Measurements from ENCODE around the gene RPS15. TPM values are rescaled to one million over a fixed set of nuclear protein-coding genes. Genes with fewer than 3 reads are reported as not detected.

RPS15 gene
- total and polyA plus RNA-seq, 4 donors, result 574 to 2,993 (median 1,933) TPM

DNA sequence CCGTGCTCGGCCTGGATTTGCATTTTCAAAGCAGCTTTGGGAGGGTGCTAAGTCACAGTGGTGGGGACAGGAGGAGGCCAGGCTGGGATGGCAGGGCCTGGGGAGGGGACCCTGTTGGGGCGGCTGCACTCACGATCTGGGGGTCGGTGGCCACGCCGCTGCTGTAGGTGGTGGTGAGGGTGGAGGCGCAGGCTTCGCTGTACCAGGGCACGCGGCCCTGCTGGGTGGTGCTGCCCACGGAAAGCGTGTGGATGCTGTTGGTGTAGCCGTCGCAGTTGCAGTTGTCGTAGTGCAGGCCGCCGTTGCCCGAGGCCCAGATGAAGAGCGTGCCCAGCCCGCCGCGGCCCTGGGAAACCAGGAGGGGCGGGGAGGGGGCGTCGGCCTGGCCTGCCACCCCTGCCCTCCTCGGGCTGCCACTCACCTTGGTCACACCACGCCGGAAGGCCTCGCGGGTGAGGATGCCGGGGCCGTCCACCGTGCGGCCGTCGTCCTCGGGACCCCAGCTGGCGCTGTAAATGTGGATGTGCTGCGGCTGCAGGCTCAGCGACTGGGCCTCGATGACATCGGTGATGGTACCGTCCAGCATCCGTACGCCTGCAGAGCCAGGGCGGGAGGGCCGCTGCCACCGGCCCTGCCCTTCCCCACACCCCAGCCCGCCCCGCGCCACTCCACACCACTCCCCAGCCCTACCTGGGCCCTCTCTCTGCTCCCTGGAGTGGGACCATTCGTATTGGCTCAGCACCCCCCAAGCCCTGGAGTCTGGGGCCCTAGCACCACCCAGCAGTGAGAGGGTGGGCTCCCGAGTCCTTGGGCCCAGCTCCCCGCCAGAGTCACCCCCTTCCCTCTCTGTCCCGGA is 48.8 kb downstream of the RPS15 start:
- ATAC-seq (ENCODE audit: insufficient read depth, low FRiP score), result no peak
- DNase-seq, result no peak
- Histone ChIP-seq H3K36me3 (ENCODE audit: control insufficient read depth in 4 of 4, insufficient read depth in 4 of 4, low read length in 4 of 4) (no peaks in the 10 kb centered on the region), H3K27me3 (ENCODE audit: control insufficient read depth in 3 of 3, insufficient read depth in 3 of 3, low read length in 2 of 3) (peaks cover 0 to 3% (median 0%) of the 10 kb centered on the region in 3 donors), H3K4me1 (ENCODE audit: control insufficient read depth in 5 of 5, insufficient read depth in 5 of 5, low read length in 5 of 5) (peaks cover 0 to 15% (median 0%) of the 10 kb centered on the region in 5 donors), H3K9ac (ENCODE audit: insufficient read depth in 1 of 2, low read length in 2 of 2) (no peak overlapping the region), H3K27ac (ENCODE audit: low read depth in 1 of 2, low read length in 1 of 2) (no peak overlapping the region), H3K9me3 (ENCODE audit: control insufficient read depth in 4 of 4, insufficient read depth in 3 of 4, low read length in 3 of 4) (no peaks in the 10 kb centered on the region), H3K4me3 (no peak overlapping the region)
- WGBS, 2 donors, result 95 to 96% methylated on average over 56 of the region's 56 CpGs
- TF ChIP-seq, protein P1, sequence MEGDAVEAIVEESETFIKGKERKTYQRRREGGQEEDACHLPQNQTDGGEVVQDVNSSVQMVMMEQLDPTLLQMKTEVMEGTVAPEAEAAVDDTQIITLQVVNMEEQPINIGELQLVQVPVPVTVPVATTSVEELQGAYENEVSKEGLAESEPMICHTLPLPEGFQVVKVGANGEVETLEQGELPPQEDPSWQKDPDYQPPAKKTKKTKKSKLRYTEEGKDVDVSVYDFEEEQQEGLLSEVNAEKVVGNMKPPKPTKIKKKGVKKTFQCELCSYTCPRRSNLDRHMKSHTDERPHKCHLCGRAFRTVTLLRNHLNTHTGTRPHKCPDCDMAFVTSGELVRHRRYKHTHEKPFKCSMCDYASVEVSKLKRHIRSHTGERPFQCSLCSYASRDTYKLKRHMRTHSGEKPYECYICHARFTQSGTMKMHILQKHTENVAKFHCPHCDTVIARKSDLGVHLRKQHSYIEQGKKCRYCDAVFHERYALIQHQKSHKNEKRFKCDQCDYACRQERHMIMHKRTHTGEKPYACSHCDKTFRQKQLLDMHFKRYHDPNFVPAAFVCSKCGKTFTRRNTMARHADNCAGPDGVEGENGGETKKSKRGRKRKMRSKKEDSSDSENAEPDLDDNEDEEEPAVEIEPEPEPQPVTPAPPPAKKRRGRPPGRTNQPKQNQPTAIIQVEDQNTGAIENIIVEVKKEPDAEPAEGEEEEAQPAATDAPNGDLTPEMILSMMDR (IDR thresholded peaks at IDR 0.05; ENCODE audit: control extremely low read depth, extremely low read depth), result no peak

DNA sequence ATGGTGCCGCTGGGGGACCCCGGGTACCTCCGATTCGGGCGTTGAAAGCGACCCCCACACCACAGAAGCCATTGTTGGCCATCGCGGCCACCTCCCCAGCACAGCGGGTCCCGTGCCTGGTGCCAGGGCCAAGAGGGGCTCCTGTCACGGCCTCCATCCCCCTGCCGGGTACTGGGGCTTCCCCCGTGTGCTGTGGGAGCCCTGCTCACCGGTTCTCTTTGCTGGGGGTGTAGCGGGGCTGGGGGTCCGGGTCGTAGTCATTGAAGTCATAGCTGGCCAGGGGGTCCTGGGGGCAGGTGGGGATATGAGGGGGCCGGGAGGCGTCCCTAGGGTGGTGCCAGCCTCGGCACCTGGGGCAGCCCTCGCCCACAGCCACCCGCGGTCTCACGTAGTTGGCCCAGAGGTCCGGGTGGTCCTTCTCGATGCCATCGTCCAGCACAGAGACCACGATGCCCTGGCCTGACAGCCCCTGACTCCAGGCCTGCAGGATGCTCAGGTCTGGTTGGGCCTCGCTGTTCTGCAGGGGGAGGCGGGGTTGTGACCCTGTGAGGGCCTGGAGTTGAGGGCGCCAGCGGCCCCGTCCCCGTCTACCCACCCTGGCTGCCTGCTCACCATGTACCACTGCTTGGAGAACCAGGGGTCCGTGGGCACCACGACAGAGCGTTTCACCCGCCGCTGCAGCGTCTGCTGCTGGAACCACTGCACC is 49.5 kb downstream of the RPS15 start:
- H3K4me3 ChIP-seq, result no peak overlapping the region
- no peaks in the 10 kb centered on the region for H3K36me3 ChIP-seq (ENCODE audit: control insufficient read depth in 4 of 4, insufficient read depth in 4 of 4, low read length in 4 of 4)
- WGBS, 2 donors, result 93 to 94% methylated on average over 34 to 40 of the region's 40 CpGs
- H3K4me1 ChIP-seq (ENCODE audit: control insufficient read depth in 5 of 5, insufficient read depth in 5 of 5, low read length in 5 of 5), result peaks cover 0 to 15% (median 0%) of the 10 kb centered on the region in 5 donors
- TF ChIP-seq, protein P1 (IDR thresholded peaks at IDR 0.05; ENCODE audit: control extremely low read depth, extremely low read depth), result no peak
- no peak overlapping the region for H3K27ac ChIP-seq (ENCODE audit: low read depth in 1 of 2, low read length in 1 of 2)
- peaks cover 0 to 10% (median 0%) of the 10 kb centered on the region in 3 donors for H3K27me3 ChIP-seq (ENCODE audit: control insufficient read depth in 3 of 3, insufficient read depth in 3 of 3, low read length in 2 of 3)
- H3K9me3 ChIP-seq (ENCODE audit: control insufficient read depth in 4 of 4, insufficient read depth in 3 of 4, low read length in 3 of 4), result peaks cover 0 to 2% (median 0%) of the 10 kb centered on the region in 4 donors
- H3K9ac ChIP-seq (ENCODE audit: insufficient read depth in 1 of 2, low read length in 2 of 2), result no peak overlapping the region
- DNase-seq (no peak), ATAC-seq (ENCODE audit: insufficient read depth, low FRiP score) (no peak)

DNA sequence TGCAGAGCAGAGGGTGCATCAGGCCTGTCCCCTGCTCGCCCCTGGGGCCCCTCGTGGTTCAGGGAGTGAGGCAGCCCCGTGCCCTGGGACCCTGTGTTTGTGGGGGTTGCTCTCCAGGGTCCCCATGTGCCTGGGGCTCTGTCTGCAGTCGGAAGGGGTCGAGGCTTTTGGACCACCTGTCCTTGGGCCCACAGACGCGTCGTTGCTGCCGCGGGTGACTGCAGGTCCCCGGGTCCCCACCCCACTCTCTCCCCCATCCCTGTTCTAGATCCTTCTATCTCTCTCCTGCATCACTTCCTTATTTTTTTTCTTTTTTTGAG is 50.0 kb downstream of the RPS15 start:
- H3K27ac ChIP-seq (ENCODE audit: low read depth in 1 of 2, low read length in 1 of 2), result no peak overlapping the region
- peaks cover 0 to 10% (median 0%) of the 10 kb centered on the region in 3 donors for H3K27me3 ChIP-seq (ENCODE audit: control insufficient read depth in 3 of 3, insufficient read depth in 3 of 3, low read length in 2 of 3)
- no peak for DNase-seq
- WGBS, 2 donors, result 74 to 88% methylated on average over 11 of the region's 11 CpGs
- no peak overlapping the region for H3K9ac ChIP-seq (ENCODE audit: insufficient read depth in 1 of 2, low read length in 2 of 2)
- peaks cover 0 to 15% (median 0%) of the 10 kb centered on the region in 5 donors for H3K4me1 ChIP-seq (ENCODE audit: control insufficient read depth in 5 of 5, insufficient read depth in 5 of 5, low read length in 5 of 5)
- no peaks in the 10 kb centered on the region for H3K36me3 ChIP-seq (ENCODE audit: control insufficient read depth in 4 of 4, insufficient read depth in 4 of 4, low read length in 4 of 4)
- TF ChIP-seq, protein P1 (IDR thresholded peaks at IDR 0.05; ENCODE audit: control extremely low read depth, extremely low read depth), result no peak
- no peak for ATAC-seq (ENCODE audit: insufficient read depth, low FRiP score)
- no peak overlapping the region for H3K4me3 ChIP-seq
- H3K9me3 ChIP-seq (ENCODE audit: control insufficient read depth in 4 of 4, insufficient read depth in 3 of 4, low read length in 3 of 4), result peaks cover 0 to 2% (median 0%) of the 10 kb centered on the region in 4 donors

Measured in lung (tissue), 12 donors.